ENCODE data around the gene VAT1.

- TF ChIP-seq, protein P1, sequence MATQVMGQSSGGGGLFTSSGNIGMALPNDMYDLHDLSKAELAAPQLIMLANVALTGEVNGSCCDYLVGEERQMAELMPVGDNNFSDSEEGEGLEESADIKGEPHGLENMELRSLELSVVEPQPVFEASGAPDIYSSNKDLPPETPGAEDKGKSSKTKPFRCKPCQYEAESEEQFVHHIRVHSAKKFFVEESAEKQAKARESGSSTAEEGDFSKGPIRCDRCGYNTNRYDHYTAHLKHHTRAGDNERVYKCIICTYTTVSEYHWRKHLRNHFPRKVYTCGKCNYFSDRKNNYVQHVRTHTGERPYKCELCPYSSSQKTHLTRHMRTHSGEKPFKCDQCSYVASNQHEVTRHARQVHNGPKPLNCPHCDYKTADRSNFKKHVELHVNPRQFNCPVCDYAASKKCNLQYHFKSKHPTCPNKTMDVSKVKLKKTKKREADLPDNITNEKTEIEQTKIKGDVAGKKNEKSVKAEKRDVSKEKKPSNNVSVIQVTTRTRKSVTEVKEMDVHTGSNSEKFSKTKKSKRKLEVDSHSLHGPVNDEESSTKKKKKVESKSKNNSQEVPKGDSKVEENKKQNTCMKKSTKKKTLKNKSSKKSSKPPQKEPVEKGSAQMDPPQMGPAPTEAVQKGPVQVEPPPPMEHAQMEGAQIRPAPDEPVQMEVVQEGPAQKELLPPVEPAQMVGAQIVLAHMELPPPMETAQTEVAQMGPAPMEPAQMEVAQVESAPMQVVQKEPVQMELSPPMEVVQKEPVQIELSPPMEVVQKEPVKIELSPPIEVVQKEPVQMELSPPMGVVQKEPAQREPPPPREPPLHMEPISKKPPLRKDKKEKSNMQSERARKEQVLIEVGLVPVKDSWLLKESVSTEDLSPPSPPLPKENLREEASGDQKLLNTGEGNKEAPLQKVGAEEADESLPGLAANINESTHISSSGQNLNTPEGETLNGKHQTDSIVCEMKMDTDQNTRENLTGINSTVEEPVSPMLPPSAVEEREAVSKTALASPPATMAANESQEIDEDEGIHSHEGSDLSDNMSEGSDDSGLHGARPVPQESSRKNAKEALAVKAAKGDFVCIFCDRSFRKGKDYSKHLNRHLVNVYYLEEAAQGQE (IDR thresholded peaks at IDR 0.05; ENCODE audit: low read depth): no peak
- TF ChIP-seq TAF1 (IDR thresholded peaks at IDR 0.05; ENCODE audit: low read depth): peak; percentile 99
- TF ChIP-seq TEAD4 (IDR thresholded peaks at IDR 0.05): peak; percentile 91
- peak; percentile 26; the same call in 1 of the 2 replicates for TF ChIP-seq EGR1 (IDR thresholded peaks at IDR 0.05)
- TF ChIP-seq CREB1 (IDR thresholded peaks at IDR 0.05; ENCODE audit: low read depth): peak; percentile 87
- TF ChIP-seq TCF12 (IDR thresholded peaks at IDR 0.05; ENCODE audit: low read depth): peak; percentile 88
- TF ChIP-seq EP300 (IDR thresholded peaks at IDR 0.05; ENCODE audit: borderline replicate concordance): peak; percentile 50; the same call in 1 of the 2 replicates
- TF ChIP-seq CEBPB (IDR thresholded peaks at IDR 0.05): peak; percentile 39; the same call in 1 of the 2 replicates
These were observed 23.9 kb downstream of the VAT1 start, which contains the start of gene RPL27 for GRCh38 chr17:42997984-42998938.
